Neural progenitor cell (in vitro differentiated cells): ENCODE data around the gene PIK3CD. TPM values are rescaled to one million over a fixed set of nuclear protein-coding genes. Genes with fewer than 3 reads are reported as not detected.

Experiments
- DNase-seq: peaks from one replicate; pipeline ENCODE4 v3.0.0-alpha.2; 2016; ENCODE audit warnings: low spot score
- H2AFZ ChIP-seq: fragments of 200-600 bp; sonication (generic); replicated peaks from 2 replicates; pipeline ENCODE4 v1.6.1; 2016; ENCODE audit warnings: antibody characterized with exemption
- H3F3A ChIP-seq: fragments of 200-600 bp; sonication (generic); 2 replicates; pipeline ENCODE4 v1.6.1; 2016; ENCODE audit warnings: antibody characterized with exemption, low read depth
- H3K27ac ChIP-seq: fragments of 200-600 bp; sonication (generic); 2 replicates; pipeline ENCODE4 v1.5.1; 2016; ENCODE audit warnings: mild to moderate bottlenecking
- H3K27me3 ChIP-seq: fragments of 200-600 bp; sonication (generic); 2 replicates; pipeline ENCODE4 v1.6.1; 2016; ENCODE audit warnings: mild to moderate bottlenecking, moderate library complexity
- H3K36me3 ChIP-seq: fragments of 200-600 bp; sonication (generic); 2 replicates; pipeline ENCODE4 v1.5.1; 2016
- H3K4me1 ChIP-seq: fragments of 200-600 bp; sonication (generic); 2 replicates; pipeline ENCODE4 v1.6.1; 2016; ENCODE audit warnings: mixed run types
- H3K4me2 ChIP-seq: fragments of 200-600 bp; sonication (generic); 2 replicates; pipeline ENCODE4 v1.6.1; 2016
- H3K4me3 ChIP-seq: fragments of 200-600 bp; sonication (generic); 2 replicates; pipeline ENCODE4 v1.5.1; 2016
- H3K79me2 ChIP-seq: fragments of 200-600 bp; sonication (generic); 2 replicates; pipeline ENCODE4 v1.6.1; 2016; ENCODE audit warnings: low read depth
- H3K9ac ChIP-seq: fragments of 200-600 bp; sonication (generic); 2 replicates; pipeline ENCODE4 v1.6.1; 2016
- H3K9me3 ChIP-seq: fragments of 200-600 bp; sonication (generic); 2 replicates; pipeline ENCODE4 v1.5.1; 2016; ENCODE audit warnings: low read depth
- H4K20me1 ChIP-seq: fragments of 200-600 bp; sonication (generic); 2 replicates; pipeline ENCODE4 v1.6.1; 2016; ENCODE audit warnings: low read depth
- H3K27ac Mint-ChIP-seq: 3 replicates; pipeline ENCODE4 v1.8.0; 2021; ENCODE audit warnings: mixed read lengths
- H3K27me3 Mint-ChIP-seq: 2 replicates; pipeline ENCODE4 v1.8.0; 2022; ENCODE audit warnings: low read depth, mild to moderate bottlenecking, inconsistent platforms, moderate library complexity, mixed read lengths; ENCODE audit not compliant: insufficient read depth
- H3K36me3 Mint-ChIP-seq: 3 replicates; pipeline ENCODE4 v1.8.0; 2021; ENCODE audit warnings: mixed read lengths
- H3K4me1 Mint-ChIP-seq: 3 replicates; pipeline ENCODE4 v1.8.0; 2021; ENCODE audit warnings: mixed read lengths
- H3K4me3 Mint-ChIP-seq: 3 replicates; pipeline ENCODE4 v1.8.0; 2021; ENCODE audit warnings: mild to moderate bottlenecking, moderate library complexity, mixed read lengths
- H3K9me3 Mint-ChIP-seq: 3 replicates; pipeline ENCODE4 v1.8.0; 2020; ENCODE audit warnings: mixed read lengths
- EZH2 ChIP-seq: fragments of 200-600 bp; sonication (generic); IDR thresholded peaks from 2 replicates; pipeline ENCODE4 v1.6.1; 2017; ENCODE audit warnings: antibody characterized with exemption, mild to moderate bottlenecking, moderate library complexity
- EZH2phosphoT487 ChIP-seq: fragments of 200-600 bp; sonication (generic); IDR thresholded peaks from 2 replicates; pipeline ENCODE4 v1.6.1; 2017; ENCODE audit warnings: antibody characterized with exemption
- total RNA-seq: library from RNA; depleted of rRNA; stranded (reverse); fragments of >200 nt; gene quantifications from 2 replicates; pipeline ENCODE4 v1.2.3, GENCODE V29; 2015; ENCODE audit warnings: low replicate concordance
- TF ChIP-seq, protein P1 (sequence below): fragments of 200-600 bp; sonication (generic); IDR thresholded peaks from 2 replicates; pipeline ENCODE4 v1.5.1; 2017; ENCODE audit warnings: antibody characterized with exemption, mild to moderate bottlenecking

Gene PIK3CD
- total RNA-seq: 5.0 and 8.8 TPM in 2 replicates

GRCh38 chr1:9651565-9652378, at the start of gene PIK3CD:
Gene PIK3CD, plus strand, starts transcription at chr1:9651731. Its CDS starts 58,725 bp downstream, at chr1:9710456.
- no peak within 1 kb of the TSS for H3K27ac ChIP-seq
- peaks cover 6% of the 10 kb centered on the region for H3K4me1 Mint-ChIP-seq
- peak within 1 kb of the TSS; percentile 78 for H2AFZ ChIP-seq
- peaks cover 10% of the 10 kb centered on the region for H3F3A ChIP-seq
- peak within 1 kb of the TSS; percentile 88 for H3K4me3 Mint-ChIP-seq
- H3K4me3 ChIP-seq: peak within 1 kb of the TSS; percentile 59
- H3K9me3 Mint-ChIP-seq: peaks cover 3% of the 10 kb centered on the region
- TF ChIP-seq EZH2: peak; percentile 76
- TF ChIP-seq EZH2phosphoT487: peak; percentile 52
- TF ChIP-seq, protein P1, sequence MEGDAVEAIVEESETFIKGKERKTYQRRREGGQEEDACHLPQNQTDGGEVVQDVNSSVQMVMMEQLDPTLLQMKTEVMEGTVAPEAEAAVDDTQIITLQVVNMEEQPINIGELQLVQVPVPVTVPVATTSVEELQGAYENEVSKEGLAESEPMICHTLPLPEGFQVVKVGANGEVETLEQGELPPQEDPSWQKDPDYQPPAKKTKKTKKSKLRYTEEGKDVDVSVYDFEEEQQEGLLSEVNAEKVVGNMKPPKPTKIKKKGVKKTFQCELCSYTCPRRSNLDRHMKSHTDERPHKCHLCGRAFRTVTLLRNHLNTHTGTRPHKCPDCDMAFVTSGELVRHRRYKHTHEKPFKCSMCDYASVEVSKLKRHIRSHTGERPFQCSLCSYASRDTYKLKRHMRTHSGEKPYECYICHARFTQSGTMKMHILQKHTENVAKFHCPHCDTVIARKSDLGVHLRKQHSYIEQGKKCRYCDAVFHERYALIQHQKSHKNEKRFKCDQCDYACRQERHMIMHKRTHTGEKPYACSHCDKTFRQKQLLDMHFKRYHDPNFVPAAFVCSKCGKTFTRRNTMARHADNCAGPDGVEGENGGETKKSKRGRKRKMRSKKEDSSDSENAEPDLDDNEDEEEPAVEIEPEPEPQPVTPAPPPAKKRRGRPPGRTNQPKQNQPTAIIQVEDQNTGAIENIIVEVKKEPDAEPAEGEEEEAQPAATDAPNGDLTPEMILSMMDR: no peak
- no peaks in the 10 kb centered on the region for H3K36me3 ChIP-seq
- H3K79me2 ChIP-seq: no peaks in the 10 kb centered on the region
- peak; percentile 89 for DNase-seq
- no peaks in the 10 kb centered on the region for H4K20me1 ChIP-seq
- H3K9ac ChIP-seq: no peak within 1 kb of the TSS
- peak within 1 kb of the TSS; percentile 79 for H3K4me2 ChIP-seq
- peaks cover 53% of the 10 kb centered on the region for H3K27me3 Mint-ChIP-seq
- H3K4me1 ChIP-seq: no peaks in the 10 kb centered on the region
- H3K36me3 Mint-ChIP-seq: no peaks in the 10 kb centered on the region
- no peak within 1 kb of the TSS for H3K27ac Mint-ChIP-seq
- peaks cover 60% of the 10 kb centered on the region for H3K27me3 ChIP-seq
- no peaks in the 10 kb centered on the region for H3K9me3 ChIP-seq

GRCh38 chr1:9601942-9602793, 49.4 kb upstream of the PIK3CD start:
- Histone ChIP-seq H3K79me2 (no peaks in the 10 kb centered on the region), H3K4me3 (no peak overlapping the region), H4K20me1 (peaks cover 9% of the 10 kb centered on the region), H3K9ac (no peak overlapping the region), H3K9me3 (no peaks in the 10 kb centered on the region), H3K27ac (no peak overlapping the region), H3K27me3 (no peaks in the 10 kb centered on the region), H3K4me1 (no peaks in the 10 kb centered on the region), H3F3A (no peaks in the 10 kb centered on the region), H3K4me2 (no peak overlapping the region), H3K36me3 (no peaks in the 10 kb centered on the region), H2AFZ (no peak overlapping the region)
- no peak overlapping the region for H3K27ac Mint-ChIP-seq
- H3K36me3 Mint-ChIP-seq: peaks cover 5% of the 10 kb centered on the region
- no peak overlapping the region for H3K4me3 Mint-ChIP-seq
- TF ChIP-seq EZH2 (no peak), EZH2phosphoT487 (no peak)
- TF ChIP-seq, protein P1: no peak
- DNase-seq: no peak
- H3K4me1 Mint-ChIP-seq: no peaks in the 10 kb centered on the region
- H3K9me3 Mint-ChIP-seq: no peaks in the 10 kb centered on the region
- H3K27me3 Mint-ChIP-seq: peaks cover 6% of the 10 kb centered on the region

GRCh38 chr1:9602794-9603167, 48.8 kb upstream of the PIK3CD start:
- no peaks in the 10 kb centered on the region for H3K79me2 ChIP-seq
- H3K36me3 Mint-ChIP-seq: peaks cover 5% of the 10 kb centered on the region
- TF ChIP-seq EZH2phosphoT487 (no peak), EZH2 (no peak)
- H3K9me3 Mint-ChIP-seq: no peaks in the 10 kb centered on the region
- DNase-seq: no peak
- H3K36me3 ChIP-seq: no peaks in the 10 kb centered on the region
- no peak overlapping the region for H3K4me3 ChIP-seq
- H3K9me3 ChIP-seq: no peaks in the 10 kb centered on the region
- no peak overlapping the region for H3K27ac Mint-ChIP-seq
- H3K27ac ChIP-seq: no peak overlapping the region
- H3K4me1 Mint-ChIP-seq: no peaks in the 10 kb centered on the region
- H4K20me1 ChIP-seq: peaks cover 9% of the 10 kb centered on the region
- no peak overlapping the region for H3K9ac ChIP-seq
- no peak overlapping the region for H2AFZ ChIP-seq
- no peaks in the 10 kb centered on the region for H3F3A ChIP-seq
- H3K27me3 ChIP-seq: no peaks in the 10 kb centered on the region
- no peaks in the 10 kb centered on the region for H3K4me1 ChIP-seq
- H3K4me2 ChIP-seq: no peak overlapping the region
- H3K4me3 Mint-ChIP-seq: no peak overlapping the region
- peaks cover 6% of the 10 kb centered on the region for H3K27me3 Mint-ChIP-seq
